GM21423 (cell line): ENCODE measurements around the gene SLC25A26.

ENCODE experiments used
- ATAC-seq: cut with Tn5 transposase; IDR thresholded peaks from one replicate; pipeline ENCODE4 v1.9.1; 2021; ENCODE audit warnings: mild to moderate bottlenecking, moderate library complexity; ENCODE audit not compliant: unreplicated experiment

The SLC25A26 gene

DNA sequence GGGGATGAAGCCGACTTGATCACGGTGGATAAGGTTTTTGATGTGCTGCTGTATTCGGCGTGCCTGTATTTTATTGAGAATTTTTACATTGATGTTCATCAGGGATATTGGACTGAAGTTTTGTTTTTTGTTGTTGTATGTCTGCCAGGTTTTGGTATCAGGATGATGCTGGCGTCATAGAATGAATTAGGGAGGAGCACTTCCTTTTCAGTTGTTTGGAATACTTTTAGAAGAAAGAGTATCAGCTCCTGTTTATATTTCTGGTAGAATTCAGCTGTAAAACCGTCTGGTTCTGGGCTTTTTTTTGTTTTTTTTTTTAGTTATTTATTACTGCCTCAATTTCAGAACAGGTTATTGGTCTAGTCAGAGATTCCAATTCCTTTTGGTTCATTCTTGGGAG lies 93.7 kb downstream of the SLC25A26 start:
- ATAC-seq: no peak

DNA sequence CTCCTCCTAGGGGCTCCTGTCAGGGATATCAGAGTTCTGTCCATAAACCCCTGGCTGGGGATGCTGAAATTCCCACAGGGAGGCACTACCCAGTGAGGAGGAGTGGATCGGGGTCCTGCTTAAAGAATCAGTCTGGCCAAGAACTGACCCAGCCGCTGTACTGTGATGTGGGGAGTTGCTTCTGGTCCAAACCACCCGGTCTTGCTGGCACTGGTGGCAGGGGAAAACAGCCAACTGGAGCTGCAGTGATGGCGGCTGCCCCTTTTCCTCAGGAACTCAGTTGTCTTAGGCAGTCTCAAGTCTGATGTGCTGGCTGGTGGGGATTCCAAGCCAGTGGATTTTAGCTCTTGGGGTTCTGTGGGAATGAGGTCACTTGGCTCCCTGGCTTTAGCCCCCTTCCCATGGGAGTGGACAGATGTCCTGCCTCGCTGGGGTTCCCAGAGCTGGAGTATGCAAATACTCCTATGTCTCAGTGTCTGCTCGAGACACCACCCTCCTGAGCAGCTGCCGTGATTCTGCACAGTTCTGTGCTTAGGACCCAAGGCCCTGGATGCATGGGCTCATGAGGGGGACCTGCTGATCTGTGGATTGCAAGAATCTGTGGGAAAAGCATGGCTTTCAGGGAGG lies 97.1 kb downstream of the SLC25A26 start:
- ATAC-seq: no peak

DNA sequence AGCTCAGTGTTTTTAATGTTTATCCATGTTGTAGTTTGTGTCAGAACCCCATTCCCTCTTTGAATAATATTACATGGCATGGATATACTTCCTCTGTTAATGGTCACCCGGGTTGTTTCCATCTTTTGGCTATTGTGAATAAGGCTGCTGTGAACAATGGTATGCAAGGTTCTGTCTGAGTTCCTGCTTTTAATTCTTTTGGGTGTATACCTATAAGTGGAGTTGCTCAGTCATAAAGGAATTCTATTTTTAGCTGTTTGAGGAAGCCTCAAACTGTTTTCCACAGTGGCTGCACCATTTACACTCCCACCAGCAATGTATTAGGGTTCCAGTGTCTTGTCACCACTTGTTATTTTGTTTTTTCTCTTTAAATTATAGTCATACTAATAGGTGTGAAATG lies 99.6 kb downstream of the SLC25A26 start:
- ATAC-seq: no peak

DNA sequence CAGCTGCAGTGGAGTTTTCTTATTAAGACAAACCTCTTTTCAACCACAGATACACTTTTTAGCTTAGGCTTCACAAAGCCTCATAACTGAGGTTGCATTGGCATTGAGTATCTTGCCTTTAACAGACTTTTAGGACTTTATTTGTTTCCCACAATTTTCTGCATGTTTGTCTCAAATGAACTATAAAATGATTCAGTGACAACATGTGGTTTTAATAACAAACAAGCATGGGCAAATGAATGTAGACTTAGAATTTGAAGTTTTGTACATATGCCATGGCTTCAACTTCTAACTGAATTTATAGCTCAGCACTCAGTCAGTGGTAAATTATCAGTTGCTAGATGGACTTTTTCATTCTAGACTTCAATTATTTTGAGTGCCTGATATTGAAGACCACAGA lies 101.6 kb downstream of the SLC25A26 start:
- no peak for ATAC-seq

DNA sequence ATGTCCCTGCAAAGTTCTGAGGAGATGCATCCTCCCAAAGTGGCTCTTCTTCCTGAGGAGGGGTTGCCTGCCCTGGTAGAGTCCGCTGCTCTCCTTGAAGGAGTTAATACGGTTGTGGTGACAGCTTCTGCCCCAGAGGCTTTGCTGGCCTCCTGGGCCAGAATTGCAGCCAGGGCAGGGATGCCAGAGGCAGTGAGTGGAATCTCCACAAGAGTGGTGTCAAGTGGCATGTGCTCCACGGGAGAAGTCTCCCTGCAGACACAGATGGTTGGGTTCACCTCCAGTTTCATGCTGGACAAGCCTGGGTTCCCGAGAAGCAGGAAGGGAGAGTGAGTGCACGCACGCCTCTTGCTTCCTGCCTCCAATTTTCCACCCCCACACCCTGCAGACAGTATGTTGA lies 105.5 kb downstream of the SLC25A26 start:
- no peak for ATAC-seq

DNA sequence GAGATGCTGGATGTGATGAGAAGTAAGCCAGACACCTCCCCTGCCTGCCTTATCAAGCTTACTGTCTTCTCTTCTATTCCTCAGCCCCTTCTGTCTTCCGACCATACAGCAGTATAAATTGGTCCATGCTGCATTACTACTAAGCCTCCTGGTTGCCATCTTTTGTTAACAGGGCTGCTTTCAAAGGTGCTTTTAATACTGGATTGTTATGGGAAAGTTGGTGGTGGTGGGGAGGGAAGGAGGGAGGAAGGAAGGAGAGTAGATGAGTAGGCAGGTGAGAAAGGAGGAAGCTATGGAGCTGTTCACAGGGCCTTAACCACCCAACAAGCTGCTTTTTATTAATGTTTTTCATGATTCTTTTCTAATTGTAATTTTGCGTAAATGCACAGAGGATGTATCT lies 114.9 kb downstream of the SLC25A26 start:
- no peak for ATAC-seq

DNA sequence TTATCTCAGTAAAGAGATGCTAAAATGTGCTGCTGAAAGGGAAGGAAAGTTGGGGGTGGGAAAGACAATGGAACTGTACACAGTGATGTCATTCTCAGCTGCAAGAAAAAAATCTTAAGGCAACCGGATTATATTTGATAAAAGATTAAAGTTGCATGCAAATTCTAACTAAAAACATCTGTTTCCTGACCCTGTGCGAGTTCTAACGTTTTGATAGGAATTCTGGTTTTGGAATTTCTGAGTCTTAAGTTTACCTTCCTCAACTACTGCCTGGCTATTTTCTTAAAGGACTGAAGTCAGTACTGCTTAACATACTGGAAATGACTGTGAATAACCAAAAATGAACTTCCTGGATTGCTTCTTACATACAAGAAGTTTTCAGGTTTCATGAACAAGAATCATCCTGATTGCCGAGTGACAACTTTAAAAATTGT lies 115.5 kb downstream of the SLC25A26 start:
- ATAC-seq: no peak

DNA sequence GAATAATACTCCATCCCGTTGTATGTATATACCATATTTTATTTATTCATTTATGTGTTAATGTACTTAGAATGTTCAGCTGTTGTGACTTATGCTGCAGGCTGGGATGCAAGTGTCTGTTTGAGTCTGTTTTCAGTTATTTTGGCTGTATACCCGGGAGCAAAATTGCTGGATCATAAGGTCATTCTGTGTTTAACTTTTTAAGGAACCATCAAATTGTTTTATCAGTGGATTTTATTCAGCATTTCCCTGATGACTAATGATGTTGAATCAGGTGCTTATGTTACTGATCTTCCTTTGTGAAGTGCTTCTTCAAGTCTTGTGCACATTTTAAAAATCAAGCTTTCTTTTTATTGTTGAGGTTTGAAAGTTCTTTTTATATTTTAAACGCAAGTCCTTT lies 118.1 kb downstream of the SLC25A26 start:
- ATAC-seq: no peak

DNA sequence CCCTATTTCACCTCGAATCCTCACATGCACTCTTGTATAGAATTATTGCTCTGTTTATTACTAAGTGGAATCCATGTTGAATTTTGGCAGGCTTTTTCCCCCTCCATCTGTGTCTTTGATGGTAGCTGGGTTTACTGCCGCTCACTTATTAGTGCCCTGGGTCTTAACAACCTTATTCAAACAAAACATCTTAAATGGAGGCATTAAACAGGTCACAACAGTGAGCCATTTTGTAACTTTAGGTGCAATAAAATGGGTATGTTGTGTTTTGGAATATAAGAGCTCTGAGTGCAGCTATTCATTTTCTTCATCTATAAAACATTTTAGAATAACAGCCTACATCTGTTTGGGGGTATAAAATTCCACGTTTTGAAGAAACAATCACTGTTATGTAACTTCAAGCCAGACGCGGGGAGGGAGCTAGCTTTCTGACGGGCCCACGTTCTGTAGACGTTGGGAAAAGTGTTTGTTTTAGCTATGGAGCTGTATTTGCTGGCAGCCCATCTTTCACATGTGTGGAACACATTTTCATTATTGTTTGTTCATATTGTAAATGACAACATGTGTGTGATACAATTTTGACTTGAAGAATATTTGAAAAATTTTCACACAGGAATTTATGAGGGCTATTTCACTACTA lies 122.0 kb downstream of the SLC25A26 start:
- ATAC-seq: no peak

DNA sequence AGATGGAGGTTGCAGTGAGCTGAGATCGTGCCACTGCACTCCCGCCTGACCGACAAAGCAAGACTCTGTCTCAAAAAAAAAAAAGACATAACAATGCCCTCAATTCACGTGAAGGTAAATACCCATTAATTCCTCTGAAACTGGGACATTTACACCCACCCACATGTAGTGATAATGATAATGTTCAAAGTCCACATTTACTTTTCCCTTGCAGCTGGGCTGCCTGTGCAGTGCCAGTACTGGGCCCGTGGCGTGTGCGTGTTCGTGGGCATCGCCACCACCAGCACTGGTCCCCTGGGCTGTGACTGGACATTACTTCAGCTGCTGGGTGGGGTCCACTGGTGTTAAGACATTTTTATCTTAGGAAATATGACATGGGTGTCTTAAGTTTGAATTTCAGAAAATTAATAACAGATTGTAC lies 123.6 kb downstream of the SLC25A26 start:
- ATAC-seq: no peak

DNA sequence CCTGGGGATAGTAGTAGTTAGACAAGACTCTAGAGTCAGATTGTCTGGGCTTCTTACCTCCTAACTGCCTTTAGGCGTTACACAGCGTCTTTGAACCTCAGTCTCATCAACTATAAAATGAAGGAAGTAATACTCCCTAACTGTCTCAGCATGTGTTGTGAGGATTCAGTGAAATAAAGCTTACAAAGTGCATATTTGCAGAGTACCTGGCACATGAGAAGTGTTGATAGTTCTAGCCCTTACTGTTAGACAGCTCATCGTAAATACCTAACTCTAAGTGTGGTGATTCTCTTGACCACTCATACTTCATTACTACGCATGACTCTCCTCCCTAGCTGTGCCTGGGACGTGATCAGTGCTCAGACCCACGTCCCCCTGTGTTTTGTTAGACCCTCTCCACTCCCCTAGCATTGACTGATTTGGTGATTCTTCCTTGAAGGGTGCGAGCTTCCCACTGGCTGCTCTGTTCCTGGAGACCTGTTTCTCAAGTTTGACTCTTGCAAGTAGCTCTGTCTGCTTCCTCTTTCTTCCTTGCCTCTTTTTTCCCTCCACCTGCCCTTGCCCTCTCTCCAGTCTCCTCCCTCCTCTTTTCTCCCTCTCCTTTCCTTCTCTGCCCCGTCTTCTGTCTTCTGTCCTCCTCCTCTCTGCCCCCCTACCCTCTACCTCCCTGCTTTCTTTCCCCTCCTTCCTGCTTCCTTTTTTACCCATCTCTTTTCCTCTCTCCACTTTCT lies 124.2 kb downstream of the SLC25A26 start:
- no peak for ATAC-seq

DNA sequence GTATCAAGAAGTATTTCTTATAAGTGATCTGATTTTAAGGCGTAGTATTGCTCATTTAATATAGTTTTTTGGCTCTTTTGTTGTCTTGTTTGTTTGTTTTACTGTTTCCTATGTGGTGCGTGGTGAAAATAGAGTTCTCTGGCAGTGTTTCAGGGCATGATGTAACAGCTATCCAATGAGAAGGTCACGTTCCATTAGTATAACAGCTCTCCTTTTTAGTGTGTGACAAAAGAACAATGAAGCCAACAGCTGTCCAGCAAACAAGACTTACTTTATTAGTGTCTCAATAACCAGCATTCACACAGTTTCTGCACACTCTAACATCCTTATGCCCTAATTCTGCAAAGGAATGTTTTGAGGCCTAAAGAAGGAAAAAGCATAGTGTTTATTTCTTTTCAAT lies 127.9 kb downstream of the SLC25A26 start:
- no peak for ATAC-seq

DNA sequence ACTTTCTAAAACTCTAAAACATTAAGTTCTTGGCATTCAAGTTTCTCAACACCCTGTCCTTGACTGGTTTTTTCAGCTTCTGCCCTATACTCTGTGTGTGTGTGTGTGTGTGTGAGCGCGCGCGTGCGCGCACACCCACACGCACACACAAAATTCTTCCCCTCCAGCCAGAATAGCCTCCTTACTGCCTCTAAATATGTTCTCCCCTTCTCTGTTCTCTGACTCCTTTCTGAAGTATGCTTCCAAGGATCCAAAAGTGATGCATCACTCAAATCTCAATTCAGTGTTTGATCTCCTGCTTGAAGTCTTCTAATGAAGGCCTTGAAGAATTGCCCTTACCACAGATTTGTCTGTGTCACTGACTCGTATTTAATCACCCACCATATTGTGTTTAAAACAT lies 129.8 kb downstream of the SLC25A26 start:
- no peak for ATAC-seq

DNA sequence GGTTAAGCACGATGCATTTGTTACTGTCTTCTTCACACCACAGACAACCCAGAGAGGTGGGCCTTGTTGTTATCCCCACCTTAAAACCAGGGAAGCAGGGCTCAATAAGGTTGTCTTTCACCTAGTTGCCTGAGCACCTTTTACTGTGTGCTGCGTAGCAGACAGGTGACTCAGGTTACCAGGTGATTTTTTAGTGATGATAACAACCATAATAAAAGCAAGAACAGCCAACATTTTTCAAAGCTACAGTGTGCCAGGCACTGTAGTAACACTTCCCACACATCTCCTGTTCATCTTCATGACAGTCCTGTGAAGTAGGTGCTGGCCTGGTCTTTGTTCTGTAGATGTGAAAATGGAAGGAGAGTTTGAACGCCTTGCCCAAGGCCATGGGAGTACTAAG lies 132.2 kb downstream of the SLC25A26 start:
- ATAC-seq: no peak

DNA sequence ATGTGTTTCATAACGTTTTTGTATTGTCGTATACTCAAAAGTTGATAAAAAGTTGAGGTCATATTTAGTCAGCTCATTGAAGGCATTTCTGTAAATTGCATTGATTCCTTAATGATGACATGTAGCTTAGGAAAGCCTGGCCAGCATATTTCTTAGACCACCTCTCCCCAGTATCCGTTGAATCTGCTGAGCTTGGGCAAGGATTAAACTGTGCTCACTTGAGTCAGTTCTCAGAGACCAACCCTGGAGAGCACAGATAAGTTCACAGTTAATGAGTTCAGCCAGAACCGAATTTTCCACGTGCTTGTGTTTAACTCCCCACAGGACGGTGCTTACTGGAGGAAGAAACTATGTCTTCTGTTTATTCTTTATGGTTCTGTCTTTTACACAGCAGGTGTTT lies 132.7 kb downstream of the SLC25A26 start:
- ATAC-seq: no peak

DNA sequence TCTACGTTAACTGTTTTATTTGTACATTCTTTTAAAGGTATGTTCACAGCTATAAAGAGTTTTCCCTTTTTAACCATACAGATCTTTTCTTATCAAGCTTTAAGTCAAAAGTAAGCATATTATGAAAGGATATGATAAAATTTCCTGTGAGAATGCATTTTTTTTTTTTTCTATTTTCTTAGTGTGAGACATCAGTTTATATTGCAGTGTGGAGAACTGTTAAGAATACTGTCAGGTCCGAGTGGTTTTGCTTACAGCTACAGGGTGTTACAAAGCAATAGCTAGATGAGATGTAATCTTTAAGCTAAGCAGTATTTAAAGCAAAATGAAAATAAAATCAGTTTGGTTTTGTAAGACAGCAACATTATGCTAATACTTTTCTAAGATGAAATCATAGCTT lies 133.2 kb downstream of the SLC25A26 start:
- ATAC-seq: no peak

DNA sequence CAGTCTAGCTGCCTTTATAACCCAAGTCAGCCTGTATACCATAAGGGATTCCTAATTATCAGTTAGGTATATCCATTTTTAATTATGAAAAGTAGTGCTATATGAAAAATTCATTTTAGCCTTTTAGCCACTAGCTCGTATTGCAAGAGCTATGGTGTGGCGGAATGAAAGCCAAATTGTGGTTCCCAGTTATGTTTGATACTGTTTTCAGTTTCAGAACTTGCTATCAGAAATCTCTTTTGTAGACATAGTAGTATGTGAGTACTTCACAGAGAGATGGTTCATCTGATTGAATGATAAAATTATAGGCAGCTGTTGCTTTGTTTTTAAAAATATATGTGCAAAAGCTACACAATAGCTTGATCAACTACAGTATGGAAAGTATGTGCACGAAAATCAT lies 134.6 kb downstream of the SLC25A26 start:
- peak; percentile 85 for ATAC-seq

DNA sequence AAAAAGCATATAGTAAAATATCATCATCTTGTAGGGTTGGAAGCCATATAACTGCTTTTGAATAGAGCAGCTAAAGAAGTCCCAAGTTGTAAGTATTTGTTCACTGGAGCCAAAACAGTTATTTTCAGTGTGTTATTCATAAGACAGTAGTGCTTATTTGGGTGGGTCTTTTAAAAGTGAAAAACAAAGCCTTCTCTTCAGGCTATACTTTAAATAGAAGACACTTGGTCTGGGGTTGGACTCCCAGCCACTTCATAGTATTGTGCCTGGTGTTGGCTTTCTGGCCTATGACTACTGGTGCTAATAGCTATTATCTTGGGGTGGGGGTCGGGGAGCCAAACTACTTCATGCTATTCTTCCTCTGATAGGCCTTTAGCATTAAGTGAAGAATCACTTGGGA lies 135.2 kb downstream of the SLC25A26 start:
- no peak for ATAC-seq

DNA sequence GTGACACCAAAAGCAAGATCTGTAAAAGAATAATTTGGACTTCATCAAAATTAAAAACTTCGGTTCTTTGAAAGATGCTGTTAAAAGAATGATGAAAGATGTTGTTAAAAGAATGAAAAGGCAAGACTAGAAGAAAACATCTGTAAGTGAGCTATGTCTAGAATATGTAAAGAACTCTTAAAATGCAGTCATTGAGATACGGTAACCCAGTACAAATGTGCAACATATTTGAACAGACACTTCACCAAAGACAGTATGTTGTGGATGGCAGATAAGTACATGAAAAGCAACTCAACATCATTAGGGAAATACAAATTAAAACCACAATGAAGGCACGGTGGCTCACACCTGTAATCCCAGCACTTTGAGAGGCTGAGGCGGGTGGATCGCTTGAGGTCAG lies 140.6 kb downstream of the SLC25A26 start:
- ATAC-seq: no peak

DNA sequence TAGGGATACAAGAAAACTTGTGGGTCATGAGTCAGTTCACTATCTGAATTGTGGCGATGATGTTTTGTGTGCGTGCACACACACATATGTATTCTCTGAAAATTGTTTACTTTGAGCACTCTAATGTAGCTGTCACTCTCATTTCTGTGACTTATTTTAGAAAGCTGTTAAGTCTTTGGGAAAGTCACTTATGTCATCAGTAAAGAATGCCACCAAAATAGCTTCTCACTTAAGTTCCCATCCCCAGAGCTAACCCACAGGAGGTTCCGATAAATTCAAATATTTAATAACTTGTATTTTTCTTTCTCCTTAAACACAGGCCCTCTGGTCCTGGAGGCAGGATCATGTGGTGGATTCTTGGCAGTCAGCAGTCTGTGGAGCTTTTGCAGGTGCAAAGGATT lies 141.7 kb downstream of the SLC25A26 start:
- no peak for ATAC-seq

DNA sequence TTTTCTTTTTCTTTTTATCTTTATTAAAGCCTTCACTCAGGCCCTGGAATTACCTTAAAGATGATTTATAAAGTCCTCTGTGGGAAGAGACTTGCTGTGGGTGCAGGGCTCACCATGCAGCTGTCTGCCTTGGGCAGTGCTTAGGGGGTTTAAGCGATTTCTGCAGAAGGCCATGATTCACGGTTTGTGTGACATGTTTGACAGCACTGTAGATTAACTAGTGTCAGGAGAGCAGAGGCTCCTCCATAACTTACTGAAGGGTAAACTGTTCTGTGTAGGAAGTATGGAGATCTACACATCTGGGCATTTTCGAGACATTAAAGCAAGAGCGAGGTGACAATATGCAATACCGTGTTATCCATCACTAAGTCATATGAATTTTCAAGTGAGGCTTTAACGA lies 142.3 kb downstream of the SLC25A26 start:
- ATAC-seq: no peak

DNA sequence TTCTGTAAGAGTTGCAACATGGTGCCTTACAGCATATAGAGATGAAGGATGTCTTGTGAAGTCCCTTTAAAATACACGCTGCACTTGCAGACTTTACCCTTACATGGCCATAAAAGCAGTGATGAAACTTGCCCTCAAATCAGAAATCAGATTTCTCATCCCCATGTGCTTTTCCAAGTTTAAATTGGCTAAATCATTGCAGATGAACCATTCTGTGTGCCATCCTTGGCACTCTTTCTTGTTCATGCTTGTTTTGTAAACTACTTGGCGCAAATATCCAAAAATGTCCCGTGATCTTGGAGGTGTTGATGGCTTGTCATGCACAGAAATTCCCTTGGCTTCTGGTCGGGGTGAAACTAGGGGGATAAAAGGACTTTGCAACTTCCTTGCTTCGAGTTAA lies 144.3 kb downstream of the SLC25A26 start:
- no peak for ATAC-seq
